HG02678 (cell line): ENCODE results near the gene EEF2.
"Not testable (repeated sequence)": the region's sequence is repeated elsewhere in the genome, so short reads cannot be mapped to it uniquely, and the experiment has no call there.

Source experiments
- ATAC-seq: cut with Tn5 transposase; IDR thresholded peaks from one replicate; pipeline ENCODE4 v1.9.1; 2021; ENCODE audit warnings: mild to moderate bottlenecking, moderate library complexity; ENCODE audit not compliant: unreplicated experiment

The EEF2 gene

DNA sequence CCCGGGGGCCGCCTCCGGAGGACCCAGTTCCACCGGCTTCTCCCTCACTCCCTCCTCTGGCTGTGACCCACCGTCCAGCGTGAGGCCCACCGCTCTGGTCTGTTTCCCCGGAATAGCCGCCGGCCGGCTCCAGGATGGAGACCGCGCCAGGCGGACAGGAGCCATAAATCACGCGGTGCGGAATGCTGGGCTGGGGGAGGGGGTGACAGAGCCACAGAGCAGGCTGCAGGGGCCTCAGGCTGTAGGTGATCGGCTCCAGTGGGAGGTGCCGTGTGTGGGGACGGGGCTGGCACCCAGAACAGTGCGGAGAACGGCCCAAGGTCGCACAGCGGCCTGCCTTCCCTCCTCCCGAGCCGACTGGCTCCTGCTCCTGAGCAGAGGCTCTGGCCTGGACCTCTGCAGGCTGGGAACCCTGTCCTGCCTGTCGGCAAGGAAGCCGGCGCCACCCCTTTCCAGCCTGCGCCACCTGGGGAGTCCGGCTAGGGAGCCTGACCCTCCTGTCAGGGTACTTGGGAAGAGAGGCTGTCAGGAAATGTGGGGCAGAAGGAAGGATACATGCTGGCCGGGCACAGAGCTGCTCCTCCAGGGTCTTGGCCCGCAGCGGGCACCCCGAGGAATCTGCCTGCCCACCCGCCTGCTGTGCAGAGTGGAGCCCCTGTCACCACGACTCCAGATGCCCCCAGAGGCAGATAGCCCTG is 30.6 kb upstream of the EEF2 start:
- no peak for ATAC-seq

DNA sequence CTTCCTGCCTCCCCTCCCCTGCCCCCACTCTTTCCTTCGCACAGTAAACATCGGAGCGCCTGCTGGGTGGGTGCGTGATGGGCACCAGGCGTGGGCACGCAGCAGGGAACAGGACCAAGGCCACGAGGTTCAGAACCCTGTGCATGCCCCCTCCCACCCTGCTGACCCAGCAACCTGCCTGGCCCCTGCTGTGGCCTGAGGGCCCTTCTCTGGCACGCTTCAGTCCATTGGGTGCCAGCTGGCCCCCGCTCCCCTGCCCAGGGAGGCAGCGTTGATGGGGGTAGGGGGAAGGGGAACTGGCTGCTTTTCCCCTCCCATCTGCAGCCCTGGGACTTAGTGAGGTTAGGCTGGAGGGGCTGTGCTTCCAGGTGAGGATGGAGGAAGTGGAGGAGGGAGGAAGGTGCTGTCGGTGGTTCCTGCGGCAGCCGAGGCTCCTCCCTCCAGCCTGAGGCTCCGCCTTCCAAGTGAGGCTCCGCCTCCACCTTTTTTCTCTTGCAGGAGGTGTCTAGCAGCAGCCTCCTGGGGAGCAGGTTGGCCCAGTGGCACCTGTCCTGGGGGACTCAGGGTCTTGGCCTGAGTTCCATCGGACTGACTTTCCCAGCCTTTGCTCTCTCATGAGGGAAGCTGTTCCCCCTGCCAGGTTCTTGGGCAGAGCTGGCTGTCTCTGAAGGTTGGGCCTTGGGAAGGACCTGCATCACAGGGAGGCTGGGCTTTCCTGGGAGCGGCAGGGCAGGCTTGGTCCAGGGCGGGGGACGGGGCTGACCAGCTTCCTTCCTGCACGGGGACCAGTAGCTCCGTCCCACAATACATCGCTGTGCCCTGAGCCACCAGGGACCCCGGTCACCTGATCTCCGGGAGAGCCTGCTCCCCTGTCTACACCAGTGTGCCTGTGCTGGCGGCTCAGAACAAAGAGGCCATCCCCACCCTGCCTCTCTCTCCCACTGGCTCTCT is 29.6 kb upstream of the EEF2 start:
- ATAC-seq = no peak

DNA sequence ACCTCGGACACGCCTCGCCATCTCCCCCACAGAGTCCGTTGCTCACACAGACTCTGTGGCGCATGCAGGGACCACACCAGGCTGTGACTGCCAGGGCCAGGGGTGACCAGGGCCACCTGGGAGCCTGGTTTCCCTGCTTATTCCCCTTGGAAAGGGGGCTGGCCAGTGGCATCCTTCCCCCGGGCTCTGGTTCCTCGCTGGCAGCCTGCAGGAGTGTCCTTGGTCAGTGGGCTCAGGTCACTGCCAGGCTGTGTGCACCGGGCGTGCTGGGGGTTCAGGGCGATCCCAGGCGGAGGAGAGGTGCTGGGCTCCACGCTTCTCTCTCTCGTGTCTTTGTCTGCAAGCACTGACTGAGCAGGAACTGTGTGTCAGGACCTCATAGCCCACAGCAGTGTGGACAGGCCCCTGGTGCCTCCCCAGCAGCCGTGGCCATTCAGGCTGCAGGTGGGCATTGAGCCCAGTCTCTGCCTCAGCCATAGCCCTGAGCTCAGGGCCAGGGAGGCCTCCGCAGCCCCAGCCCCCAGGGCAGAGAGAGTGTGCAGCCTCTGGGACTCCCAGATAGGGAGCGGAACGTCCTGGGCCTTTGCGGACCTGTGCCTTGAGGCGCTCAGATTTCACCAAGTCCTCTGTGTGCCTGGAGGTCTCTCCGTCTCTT is 28.8 kb upstream of the EEF2 start:
- no peak for ATAC-seq

DNA sequence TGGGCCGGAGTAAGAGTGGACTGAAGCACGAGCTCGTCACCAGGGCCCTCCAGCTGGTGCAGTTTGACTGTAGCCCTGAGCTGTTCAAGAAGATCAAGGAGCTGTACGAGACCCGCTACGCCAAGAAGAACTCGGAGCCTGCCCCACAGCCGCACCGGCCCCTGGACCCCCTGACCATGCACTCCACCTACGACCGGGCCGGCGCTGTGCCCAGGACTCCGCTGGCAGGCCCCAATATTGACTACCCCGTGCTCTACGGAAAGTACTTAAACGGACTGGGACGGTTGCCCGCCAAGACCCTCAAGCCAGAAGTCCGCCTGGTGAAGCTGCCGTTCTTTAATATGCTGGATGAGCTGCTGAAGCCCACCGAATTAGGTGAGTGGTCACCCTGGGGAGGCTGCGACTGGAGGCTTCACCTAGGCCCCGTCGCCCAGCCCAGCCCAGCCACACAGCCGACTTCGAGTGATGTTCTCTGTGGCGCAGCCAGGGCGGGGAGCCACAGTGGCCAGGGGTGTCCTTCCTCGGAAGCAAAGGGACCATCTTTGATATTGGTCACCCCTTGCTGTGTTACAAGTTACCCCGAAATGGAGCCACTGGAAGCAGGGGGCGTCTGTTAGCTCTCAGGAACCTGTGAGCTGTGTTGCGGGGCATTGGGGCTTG is 27.8 kb upstream of the EEF2 start:
- ATAC-seq = no peak

DNA sequence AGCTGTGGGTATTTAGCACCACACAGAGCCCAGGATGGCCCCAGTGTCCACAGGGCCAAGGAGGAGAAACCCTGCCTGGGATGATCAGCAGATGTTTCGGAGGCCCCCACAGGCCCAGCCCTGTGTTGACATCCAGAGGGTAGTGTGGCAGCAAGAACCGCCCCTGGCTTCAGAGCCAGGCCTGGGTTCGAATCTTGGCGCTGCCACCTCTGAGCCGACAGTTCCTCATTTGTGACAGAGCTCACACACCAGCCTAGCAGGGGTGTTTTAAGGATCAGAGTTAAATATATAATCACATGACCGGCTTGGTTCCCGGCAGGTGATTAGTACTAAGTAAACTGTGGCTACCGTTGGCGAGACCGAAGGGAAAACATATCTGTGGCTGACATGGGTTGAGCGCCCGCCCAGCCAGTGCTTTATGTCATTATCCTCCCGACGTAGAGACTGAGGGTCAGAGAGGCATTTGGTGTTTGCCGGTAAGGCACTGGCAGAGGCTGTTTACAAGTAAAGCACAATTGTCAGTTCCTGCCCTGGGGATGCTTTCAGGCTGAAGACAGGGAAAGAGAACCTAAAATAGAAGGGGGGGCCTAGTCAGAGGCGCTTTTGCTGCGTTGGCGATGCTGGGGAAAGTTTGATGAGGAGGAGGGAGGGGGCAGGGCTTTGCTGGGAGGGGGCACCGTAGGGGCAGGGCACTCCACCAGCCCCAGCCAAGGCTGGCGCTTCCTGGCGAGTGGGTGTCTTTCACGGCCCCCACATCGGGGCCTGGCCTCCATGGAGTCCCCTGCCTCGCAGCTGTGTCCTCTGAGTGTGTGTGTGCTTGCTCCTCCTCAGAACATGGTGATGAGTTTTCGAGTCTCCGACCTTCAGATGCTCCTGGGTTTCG is 27.1 kb upstream of the EEF2 start:
- ATAC-seq = no peak

DNA sequence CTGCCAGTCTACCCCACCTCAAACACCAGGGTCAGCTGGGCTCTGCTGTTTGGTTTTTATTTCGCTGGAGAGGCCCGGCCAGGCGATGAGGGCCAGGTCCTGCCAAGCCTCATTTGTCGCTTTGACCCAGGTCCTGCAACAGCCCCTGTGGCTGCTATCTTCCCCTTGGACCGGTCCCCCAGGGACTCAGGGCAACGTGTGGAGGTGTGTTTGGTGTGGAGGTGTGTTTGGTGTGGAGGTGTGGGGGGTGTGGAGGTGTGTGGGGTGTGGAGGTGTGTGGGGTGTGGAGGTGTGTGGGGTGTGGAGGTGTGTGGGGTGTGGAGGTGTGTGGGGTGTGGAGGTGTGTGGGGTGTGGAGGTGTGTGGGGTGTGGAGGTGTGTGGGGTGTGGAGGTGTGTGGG is 26.2 kb upstream of the EEF2 start:
- not testable (repeated sequence) for ATAC-seq

DNA sequence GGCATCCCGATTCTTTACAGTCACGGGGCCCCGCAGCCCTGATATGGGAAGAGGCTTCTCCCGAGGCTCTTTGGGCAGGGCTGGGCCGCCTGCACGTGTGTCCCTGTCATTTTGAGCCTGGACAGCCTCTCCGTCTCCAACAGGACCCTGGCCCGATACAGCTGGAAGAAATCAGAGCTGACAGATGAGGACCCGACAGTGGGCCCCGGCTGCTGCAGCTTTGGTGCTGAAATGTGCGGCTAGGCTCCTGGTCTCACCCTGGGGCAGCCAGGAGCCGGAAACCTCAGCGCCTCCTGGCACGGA is 25.5 kb upstream of the EEF2 start:
- no peak for ATAC-seq

DNA sequence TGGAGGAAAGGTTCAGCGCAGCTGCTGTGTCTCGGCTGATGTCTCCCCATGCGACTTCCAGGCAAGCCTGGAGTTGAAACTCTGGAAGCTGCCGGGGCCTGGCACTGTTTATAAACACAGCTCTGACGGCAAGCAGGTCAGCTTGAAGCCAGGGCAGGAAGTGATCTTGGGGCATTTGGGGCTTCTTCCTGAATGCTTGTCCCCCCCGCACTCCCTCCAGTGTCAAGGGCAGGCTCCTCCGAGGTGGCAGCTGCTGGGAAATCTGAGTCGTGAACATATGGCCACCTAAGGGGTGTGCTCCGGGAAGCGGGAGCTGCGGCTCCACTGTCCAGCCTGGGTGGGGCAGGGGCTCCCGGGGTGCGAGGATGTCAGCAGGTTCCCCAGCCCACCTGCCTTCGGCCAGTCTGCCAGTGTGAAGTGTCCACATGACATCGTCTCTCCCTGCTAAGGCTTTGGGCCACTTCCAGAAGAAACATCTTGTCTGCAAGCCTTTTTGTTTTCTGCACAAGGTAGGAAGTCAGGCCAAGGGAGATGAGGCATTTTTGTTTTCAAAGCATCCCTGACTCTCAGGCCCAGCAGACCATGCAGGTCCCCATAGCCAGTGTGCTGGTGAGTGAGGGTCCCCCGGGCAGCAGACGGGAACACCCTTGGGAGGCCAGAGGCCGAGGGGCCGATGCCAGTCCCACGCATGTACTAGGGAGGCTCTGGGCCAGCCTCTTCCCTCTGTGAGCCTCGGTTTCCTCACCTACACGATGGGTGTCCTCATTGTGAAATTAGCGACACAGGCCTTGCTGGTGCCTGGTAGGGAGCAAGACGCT is 24.9 kb upstream of the EEF2 start:
- ATAC-seq = no peak

DNA sequence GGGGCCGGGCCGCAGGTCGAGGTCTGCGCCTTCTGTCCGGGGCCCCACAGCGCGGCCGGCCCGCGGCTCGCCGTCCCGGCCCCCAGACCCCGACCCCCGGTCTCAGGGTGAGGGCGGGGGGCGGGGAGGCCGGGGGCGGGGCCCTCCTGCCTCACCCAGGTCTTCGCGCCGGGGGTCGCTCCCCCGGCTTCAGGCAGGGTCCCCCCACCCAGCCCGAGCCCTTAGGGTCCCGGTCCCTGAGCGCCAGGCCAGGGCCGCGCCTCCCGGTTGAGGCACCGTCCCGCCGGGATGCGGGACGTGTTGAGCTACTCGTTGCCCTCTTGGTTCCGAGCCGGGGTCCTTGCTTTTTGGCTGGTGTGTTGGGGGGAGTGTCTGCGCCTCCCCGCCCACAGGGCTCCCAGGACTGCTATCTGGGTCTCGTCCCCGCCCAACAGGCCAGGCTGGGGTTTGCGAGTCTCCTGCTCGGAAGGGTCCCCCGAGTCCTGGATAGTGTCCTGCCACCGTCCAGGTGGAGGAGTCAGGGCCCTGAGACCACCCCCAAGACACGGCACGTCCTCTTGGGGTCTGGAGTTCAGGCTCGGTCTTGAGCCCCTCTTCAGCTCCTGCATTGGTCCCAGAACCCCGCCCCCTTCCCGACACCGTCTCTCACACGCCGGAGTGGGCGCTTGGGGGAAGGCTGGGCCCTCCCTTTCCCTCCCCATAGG is 22.7 kb upstream of the EEF2 start:
- no peak for ATAC-seq

DNA sequence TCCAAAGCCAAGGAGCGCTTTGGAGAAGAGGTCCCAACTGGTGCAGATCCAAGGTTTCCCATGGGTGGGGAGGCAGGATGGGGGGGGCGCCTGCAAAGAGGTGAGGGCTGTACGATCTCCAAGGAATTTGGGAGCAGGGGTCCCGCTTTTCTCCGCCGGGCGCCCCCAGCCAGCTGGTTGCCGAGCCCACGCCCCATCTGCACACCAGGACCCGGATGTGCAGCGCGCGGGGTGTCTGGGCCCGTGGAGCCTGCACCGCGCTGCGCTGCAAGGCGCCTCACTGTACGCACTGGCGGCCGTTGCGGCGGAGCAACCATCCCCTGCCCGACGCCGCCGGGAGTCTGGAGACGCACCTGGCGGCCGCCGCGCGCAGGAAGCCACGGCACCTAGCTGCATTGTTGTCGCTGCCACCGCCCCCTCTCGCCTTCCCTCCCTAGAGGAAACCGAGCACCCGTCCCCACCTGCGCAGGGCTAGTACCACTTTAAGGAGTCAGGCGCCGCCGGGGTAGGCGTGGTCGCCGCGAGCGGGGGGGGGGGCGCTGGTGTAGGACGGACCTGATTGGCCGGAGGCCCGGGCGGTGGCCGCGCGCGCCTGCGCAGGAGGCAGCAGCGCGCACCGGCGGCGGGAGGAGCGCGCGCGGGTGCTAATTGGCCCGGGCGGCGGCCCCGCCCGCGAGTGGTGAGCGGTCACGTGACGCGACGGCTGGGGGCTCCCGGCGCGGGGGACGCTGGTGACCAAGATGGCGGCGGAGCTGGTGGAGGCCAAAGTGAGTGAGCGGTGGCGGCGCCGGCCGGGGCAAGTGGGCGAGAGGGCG is 22.0 kb upstream of the EEF2 start, which contains the start of gene PIAS4:
TSS of gene PIAS4 (plus strand) at position 716 of the 815 bp plus-strand sequence. CDS start at position 741, 25 bp downstream.
- ATAC-seq = peak; percentile 90

DNA sequence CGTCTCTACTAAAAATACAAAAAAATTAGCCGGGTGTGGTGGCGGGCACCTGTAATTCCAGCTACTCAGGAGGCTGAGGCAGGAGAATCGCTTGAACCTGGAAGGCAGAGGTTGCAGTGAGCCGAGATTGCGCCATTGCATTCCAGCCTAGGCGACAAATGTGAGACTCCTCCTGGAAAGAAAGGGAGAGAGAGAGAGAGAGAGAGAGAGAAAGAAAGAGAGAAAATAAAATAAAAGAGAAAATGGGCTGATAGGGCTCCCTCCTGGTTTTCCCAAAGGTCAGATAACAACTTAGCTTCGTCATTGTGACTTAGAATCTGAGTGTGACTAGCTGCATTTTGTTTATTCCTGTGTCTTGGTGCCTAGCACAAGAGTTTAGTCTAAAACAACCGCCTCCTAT is 20.2 kb upstream of the EEF2 start:
- ATAC-seq = not testable (repeated sequence)

DNA sequence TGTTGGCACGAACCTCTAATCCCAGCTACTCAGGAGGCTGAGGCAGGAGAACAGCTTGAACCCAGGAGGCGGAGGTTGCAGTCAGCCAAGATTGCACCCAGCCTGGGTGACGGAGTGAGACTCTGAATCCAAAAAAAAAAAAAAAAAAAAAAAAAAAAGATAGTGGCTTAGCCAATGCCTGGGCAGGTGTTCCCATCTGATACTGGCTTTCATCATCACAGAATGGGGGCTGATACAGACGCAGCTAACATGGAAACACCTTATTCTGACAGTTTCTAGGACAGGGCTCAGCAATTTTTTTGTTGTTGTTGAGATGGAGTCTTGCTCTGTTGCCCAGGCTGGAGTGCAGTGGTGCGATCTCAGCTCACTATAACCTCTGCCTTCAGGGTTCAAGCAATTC is 15.5 kb upstream of the EEF2 start:
- not testable (repeated sequence) for ATAC-seq

DNA sequence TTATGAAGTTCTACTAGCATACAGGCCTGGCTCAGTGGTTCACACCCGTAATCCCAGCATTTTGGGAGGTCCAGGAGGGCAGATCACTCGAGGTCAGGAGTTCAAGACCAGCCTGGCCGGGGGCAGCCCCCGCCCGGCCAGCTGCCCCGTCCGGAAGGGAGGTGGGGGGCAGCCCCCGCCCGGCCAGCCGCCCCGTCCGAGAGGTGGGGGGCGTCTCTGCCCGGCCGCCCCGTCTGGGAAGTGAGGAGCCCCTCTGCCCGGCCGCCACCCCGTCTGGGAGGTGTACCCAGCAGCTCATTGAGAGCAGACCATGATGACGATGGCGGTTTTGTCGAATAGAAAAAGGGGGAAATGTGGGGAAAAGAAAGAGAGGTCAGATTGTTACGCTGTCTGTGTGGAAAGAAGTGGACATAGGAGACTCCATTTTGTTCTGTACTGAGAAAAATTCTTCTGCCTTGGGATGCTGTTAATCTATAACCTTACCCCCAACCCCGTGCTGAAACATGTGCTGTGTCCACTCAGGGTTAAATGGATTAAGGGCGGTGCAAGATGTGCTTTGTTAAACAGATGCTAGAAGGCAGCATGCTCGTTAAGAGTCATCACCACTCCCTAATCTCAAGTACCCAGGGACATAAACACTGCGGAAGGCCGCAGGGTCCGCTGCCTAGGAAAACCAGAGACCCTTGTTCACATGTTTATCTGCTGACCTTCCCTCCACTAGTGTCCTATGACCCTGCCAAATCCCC is 13.6 kb upstream of the EEF2 start:
- ATAC-seq = not testable (repeated sequence)

DNA sequence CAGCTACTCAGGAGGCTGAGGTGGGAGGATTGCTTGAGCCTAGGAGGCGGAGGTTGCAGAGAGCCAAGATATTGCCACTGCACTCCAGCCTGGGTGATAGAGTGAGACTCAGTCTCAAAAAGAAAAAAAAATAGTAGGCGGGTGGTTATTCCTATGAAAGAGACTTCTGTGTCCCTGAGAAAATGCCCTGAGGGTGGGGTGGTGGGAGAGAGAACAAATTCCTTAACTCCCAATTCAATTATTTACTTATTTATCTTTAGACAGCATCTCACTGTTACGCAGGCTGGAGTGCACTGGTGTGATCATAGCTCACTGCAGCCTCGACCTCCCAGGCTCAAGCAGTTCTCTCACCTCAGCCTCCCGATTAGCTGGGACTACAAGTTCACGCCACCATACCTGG is 10.3 kb upstream of the EEF2 start:
- ATAC-seq = no peak

DNA sequence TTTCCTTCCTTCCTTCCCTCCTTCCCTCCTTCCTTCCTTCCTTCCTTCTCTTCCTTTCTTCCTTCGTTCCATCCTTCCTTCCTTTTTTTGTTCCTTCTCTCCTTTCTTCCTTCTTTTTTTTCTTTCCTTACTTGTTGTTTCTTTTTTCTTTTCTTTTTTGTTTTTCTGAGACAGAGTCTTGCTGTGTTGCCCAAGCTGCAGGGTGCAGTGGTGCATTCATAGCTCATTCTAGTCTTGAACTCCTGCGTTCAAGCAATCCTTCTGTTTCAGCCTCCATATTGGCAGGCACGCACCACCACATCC is 5.5 kb upstream of the EEF2 start:
- no peak for ATAC-seq

DNA sequence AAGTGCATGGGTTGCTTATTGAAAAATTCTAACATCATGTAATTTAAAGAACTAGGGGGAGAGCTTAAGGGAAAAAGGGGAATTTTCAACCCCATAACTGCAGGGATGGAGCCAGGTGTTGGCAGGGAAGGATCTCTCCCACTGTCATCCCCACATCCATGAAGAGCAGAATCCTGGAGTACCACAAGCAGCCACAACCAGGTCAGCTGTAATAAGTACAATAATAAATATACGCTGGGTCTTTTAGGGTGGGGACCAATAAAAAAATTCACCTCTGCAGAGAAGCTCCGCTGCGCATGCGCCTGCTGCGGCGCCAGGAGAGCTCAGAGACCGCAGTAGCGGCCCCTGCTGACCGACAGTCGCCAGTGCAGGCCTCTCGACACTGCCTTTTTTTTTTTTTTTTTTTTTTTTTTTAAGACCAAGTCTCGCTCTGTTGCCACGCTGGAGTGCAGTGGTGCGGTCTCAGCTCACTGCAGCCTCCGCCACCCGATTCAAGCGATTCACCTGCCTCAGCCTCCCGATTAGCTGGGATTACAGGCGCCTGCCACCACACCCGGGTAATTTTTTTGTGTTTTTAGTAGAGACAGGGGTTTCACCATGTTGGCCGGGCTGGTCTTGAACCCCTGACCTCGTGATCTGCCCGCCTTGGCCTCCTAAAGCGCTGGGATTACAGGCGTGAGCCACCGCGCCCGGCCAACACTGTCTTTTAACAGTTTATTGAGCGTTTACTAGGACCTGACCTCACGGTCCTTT is 2.5 kb upstream of the EEF2 start:
- ATAC-seq = no peak
